ENCODE measurements around the gene PTGIS. TPM values are rescaled to one million over a fixed set of nuclear protein-coding genes. Genes with fewer than 3 reads are reported as not detected.
A peak's percentile ranks its signal among the peaks of the same experiment; 100 is the strongest.

Gene PTGIS
- total and polyA plus RNA-seq, 2 of the 4 experiments (the other 2 are of a cell fraction): 1.6 to 2.6 TPM

DNA sequence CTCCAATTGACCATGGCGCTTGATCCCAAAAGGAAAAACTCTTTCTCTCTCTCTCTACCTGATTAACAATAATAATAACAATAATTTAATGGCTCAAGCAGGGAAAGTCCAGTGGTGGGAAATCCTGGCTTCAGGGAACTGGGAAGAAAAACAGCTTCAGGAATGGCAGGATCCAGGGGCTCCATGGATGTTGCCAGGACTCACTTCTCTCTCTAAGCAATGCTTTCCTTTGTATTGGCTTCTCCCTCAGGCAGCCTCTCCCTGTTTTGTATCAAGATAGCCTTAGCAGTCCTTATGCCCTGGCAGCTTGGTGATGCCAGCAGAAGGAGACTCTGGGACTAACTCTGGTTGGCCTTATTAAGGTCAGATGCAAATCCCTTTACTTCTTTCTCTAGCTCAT is 13.5 kb upstream of the PTGIS start:
- Histone ChIP-seq H3K4ac (ENCODE audit: low read depth, low read length) (peak overlapping the region; percentile 76), H3K27ac (ENCODE audit: insufficient read depth, low read length) (peak overlapping the region; percentile 99; the same call in 1 of the 2 replicates), H3K9ac (ENCODE audit: low read depth, low read length) (peak overlapping the region; percentile 72; the same call in 1 of the 2 replicates), H2BK15ac (ENCODE audit: low read depth, low read length) (peak overlapping the region; percentile 67; the same call in 1 of the 3 replicates), H3K14ac (replicated peaks; ENCODE audit: low read depth, low read length) (0 out of 2 replicates have a peak overlapping the region, but pooled peaks have one; percentile 44), H4K8ac (ENCODE audit: low read depth in 2 of 2, low read length in 2 of 2) (peak overlapping the region; percentile 50 to 90; a peak in 2 of 4 replicates), H2BK20ac (ENCODE audit: low read depth, low read length) (peak overlapping the region; percentile 80), H3K36me3 (ENCODE audit: control insufficient read depth, insufficient read depth, low read length) (no peaks in the 10 kb centered on the region), H3K9me3 (ENCODE audit: control insufficient read depth, insufficient read depth, low read length) (peaks cover 12% of the 10 kb centered on the region), H2AK9ac (replicated peaks; ENCODE audit: low read depth, low read length, poor library complexity) (no peak overlapping the region), H3K4me3 (ENCODE audit: insufficient read depth, low read depth, low read length) (no peak overlapping the region), H3K56ac (ENCODE audit: extremely low read depth, insufficient read depth, low read length) (no peak overlapping the region), H3K4me1 (ENCODE audit: control insufficient read depth, insufficient read depth, low read length) (peaks cover 40% of the 10 kb centered on the region), H2BK5ac (ENCODE audit: low read depth, low read length, poor library complexity, severe bottlenecking) (peak overlapping the region; percentile 81), H2BK120ac (ENCODE audit: low read depth, low read length) (peak overlapping the region; percentile 57), H3K23ac (ENCODE audit: low read depth, low read length) (peak overlapping the region; percentile 22; the same call in 1 of the 2 replicates), H3K79me1 (ENCODE audit: low read depth in 1 of 2, low read length in 2 of 2) (no peaks in the 10 kb centered on the region), H4K20me1 (ENCODE audit: insufficient read depth, low read length) (no peaks in the 10 kb centered on the region), H3K18ac (ENCODE audit: low read depth, low read length) (peak overlapping the region; percentile 98), H3K27me3 (ENCODE audit: control insufficient read depth, insufficient read depth, low read length) (no peaks in the 10 kb centered on the region), H2AFZ (replicated peaks; ENCODE audit: low read length, poor library complexity) (no peak overlapping the region), H4K91ac (ENCODE audit: insufficient read depth, low read depth, low read length) (peak overlapping the region; percentile 96), H3K4me2 (ENCODE audit: low read depth, low read length) (no peak overlapping the region), H2AK5ac (ENCODE audit: low read depth, low read length) (peak overlapping the region; percentile 67), H3K9me1 (ENCODE audit: insufficient read depth, low read length) (peaks cover 3% of the 10 kb centered on the region), H4K5ac (ENCODE audit: low read depth, low read length) (peak overlapping the region; percentile 97)
- WGBS, 2 experiments (ENCODE audit: extremely low coverage in 2 of 2, insufficient read length in 1 of 2): no CpG with 5 or more reads among the region's 1 CpG
- no TSS peak for BruUV-seq (replicated peaks)
- TF ChIP-seq, protein P1, sequence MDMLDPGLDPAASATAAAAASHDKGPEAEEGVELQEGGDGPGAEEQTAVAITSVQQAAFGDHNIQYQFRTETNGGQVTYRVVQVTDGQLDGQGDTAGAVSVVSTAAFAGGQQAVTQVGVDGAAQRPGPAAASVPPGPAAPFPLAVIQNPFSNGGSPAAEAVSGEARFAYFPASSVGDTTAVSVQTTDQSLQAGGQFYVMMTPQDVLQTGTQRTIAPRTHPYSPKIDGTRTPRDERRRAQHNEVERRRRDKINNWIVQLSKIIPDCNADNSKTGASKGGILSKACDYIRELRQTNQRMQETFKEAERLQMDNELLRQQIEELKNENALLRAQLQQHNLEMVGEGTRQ (IDR thresholded peaks at IDR 0.05; ENCODE audit: low read depth, low read length): no peak
- TF ChIP-seq, protein P2, sequence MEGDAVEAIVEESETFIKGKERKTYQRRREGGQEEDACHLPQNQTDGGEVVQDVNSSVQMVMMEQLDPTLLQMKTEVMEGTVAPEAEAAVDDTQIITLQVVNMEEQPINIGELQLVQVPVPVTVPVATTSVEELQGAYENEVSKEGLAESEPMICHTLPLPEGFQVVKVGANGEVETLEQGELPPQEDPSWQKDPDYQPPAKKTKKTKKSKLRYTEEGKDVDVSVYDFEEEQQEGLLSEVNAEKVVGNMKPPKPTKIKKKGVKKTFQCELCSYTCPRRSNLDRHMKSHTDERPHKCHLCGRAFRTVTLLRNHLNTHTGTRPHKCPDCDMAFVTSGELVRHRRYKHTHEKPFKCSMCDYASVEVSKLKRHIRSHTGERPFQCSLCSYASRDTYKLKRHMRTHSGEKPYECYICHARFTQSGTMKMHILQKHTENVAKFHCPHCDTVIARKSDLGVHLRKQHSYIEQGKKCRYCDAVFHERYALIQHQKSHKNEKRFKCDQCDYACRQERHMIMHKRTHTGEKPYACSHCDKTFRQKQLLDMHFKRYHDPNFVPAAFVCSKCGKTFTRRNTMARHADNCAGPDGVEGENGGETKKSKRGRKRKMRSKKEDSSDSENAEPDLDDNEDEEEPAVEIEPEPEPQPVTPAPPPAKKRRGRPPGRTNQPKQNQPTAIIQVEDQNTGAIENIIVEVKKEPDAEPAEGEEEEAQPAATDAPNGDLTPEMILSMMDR (conservative IDR thresholded peaks at IDR 0.05; ENCODE audit: low read depth, low read length): no peak
- TF ChIP-seq CEBPB (IDR thresholded peaks at IDR 0.05; ENCODE audit: low read depth, low read length): no peak
- TF ChIP-seq MXI1 (IDR thresholded peaks at IDR 0.05; ENCODE audit: borderline replicate concordance, low read depth, low read length): no peak
- TF ChIP-seq MAZ (IDR thresholded peaks at IDR 0.05; ENCODE audit: borderline replicate concordance, low read depth, low read length): no peak
- dilution Hi-C loops (cut with HindIII; ENCODE audit: low sequenced_read_pairs, unreplicated experiment): no loop called here
- ATAC-seq (ENCODE audit: low read depth): no peak
- intact Hi-C loops (cut with micrococcal nuclease): no loop called here
- DNase-seq: no peak
- in situ Hi-C loops (cut with MboI; ENCODE audit: low sequenced_read_pairs): no loop called here
- ChIA-PET POLR2A (ENCODE audit: unreplicated experiment) (no interaction called here), CTCF (interaction anchor here (1.3 kb wide), 1 partner anchor 27 kb away, joined by 3 read pairs; no protein-coding TSS in a partner anchor)
